Lower leg skin (tissue), 4 donors: Measurements from ENCODE around the gene ST8SIA2. TPM values are rescaled to one million over a fixed set of nuclear protein-coding genes. Genes with fewer than 3 reads are reported as not detected.

Source experiments
- DNase-seq, 2 donors: peaks; one replicate each; pipeline ENCODE4 v3.0.0-alpha.2; 2019; ENCODE audit warnings: low spot score in 2 of 2
- H3K4me3 ChIP-seq: fragments of 200-600 bp; sonication (generic); 2 replicates; pipeline ENCODE4 v1.5.1; 2017; ENCODE audit warnings: mild to moderate bottlenecking, low read depth; ENCODE audit not compliant: poor library complexity, severe bottlenecking
- CTCF ChIP-seq, 3 donors: fragments of 450-650 bp; IDR thresholded peaks; one replicate each; pipeline ENCODE4 v1.5.1; 2016; ENCODE audit warnings: antibody characterized with exemption in 3 of 3, mild to moderate bottlenecking in 3 of 3, moderate library complexity in 2 of 3
- POLR2A ChIP-seq, 2 donors: fragments of 450-650 bp; IDR thresholded peaks; one replicate each; pipeline ENCODE4 v1.6.1; 2016 to 2017; ENCODE audit warnings: antibody characterized with exemption in 2 of 2, mild to moderate bottlenecking in 1 of 2, moderate library complexity in 1 of 2
- WGBS, 2 donors: methylation state at CpG; one replicate each; pipeline ENCODE4 v1.1.5; 2018; 5-methylcytosine and 5-hydroxymethylcytosine counted together
- intact Hi-C: fragments of 100-400 bp; cut with DNase I; formaldehyde crosslinking; loops from one replicate; pipeline ENCODE4 v1.15.0; 2023; ENCODE audit warnings: low total_unique reads
- total RNA-seq, 4 donors: library from RNA; depleted of rRNA; stranded (reverse); fragments of >200 nt; gene quantifications; one replicate each; pipeline ENCODE4 v1.1.0, GENCODE V29; 2016

Gene ST8SIA2
- total RNA-seq, 4 donors from 2014 or later: 0.06 TPM; not detected in 3

GRCh38 chr15:92362001-92362350, 31.7 kb upstream of the ST8SIA2 start:
- WGBS, 2 donors: 70 to 83% methylated on average over 3 of the region's 3 CpGs
- H3K4me3 ChIP-seq: no peak overlapping the region
- intact Hi-C loops: no loop called here
- TF ChIP-seq CTCF (IDR thresholded peaks at IDR 0.05) (no peak), POLR2A (IDR thresholded peaks at IDR 0.05) (no peak)
- no peak for DNase-seq

- DNase-seq: no peak
- whole genome bisulfite sequencing, 2 donors: 33 to 35% methylated on average over 6 of the region's 6 CpGs
Observed at GRCh38 chr15:92365084-92365483, 28.6 kb upstream of the ST8SIA2 start.

GRCh38 chr15:92365906-92366305, 27.8 kb upstream of the ST8SIA2 start:
- DNase-seq: no peak
- WGBS, 2 donors: 67 to 73% methylated on average over 3 of the region's 3 CpGs
- no peak for TF ChIP-seq CTCF (IDR thresholded peaks at IDR 0.05)
- TF ChIP-seq POLR2A (IDR thresholded peaks at IDR 0.05): no peak
- H3K4me3 ChIP-seq: no peak overlapping the region
- intact Hi-C loops: no loop called here

More at GRCh38 chr15:92365084-92365483, 28.6 kb upstream of the ST8SIA2 start:
- H3K4me3 ChIP-seq: no peak overlapping the region
- intact Hi-C loops: no loop called here
- no peak for TF ChIP-seq CTCF (IDR thresholded peaks at IDR 0.05)
- no peak for TF ChIP-seq POLR2A (IDR thresholded peaks at IDR 0.05)

GRCh38 chr15:92366381-92366780, 27.3 kb upstream of the ST8SIA2 start:
- 45 to 59% methylated on average over 5 of the region's 5 CpGs for WGBS, 2 donors
- intact Hi-C loops: no loop called here
- no peak for DNase-seq
- TF ChIP-seq CTCF (IDR thresholded peaks at IDR 0.05) (no peak), POLR2A (IDR thresholded peaks at IDR 0.05) (no peak)
- no peak overlapping the region for H3K4me3 ChIP-seq

GRCh38 chr15:92375057-92375456, 18.6 kb upstream of the ST8SIA2 start:
- TF ChIP-seq CTCF (IDR thresholded peaks at IDR 0.05) (no peak), POLR2A (IDR thresholded peaks at IDR 0.05) (no peak)
- no peak for DNase-seq
- no peak overlapping the region for H3K4me3 ChIP-seq
- WGBS, 2 donors: 77 to 92% methylated on average over 1 of the region's 1 CpG
- intact Hi-C loops: no loop called here

GRCh38 chr15:92376109-92376508, 17.6 kb upstream of the ST8SIA2 start:
- no peak overlapping the region for H3K4me3 ChIP-seq
- no peak for DNase-seq
- intact Hi-C loops: no loop called here
- WGBS, 2 donors: 74 to 79% methylated on average over 3 of the region's 3 CpGs
- TF ChIP-seq CTCF (IDR thresholded peaks at IDR 0.05): no peak
- TF ChIP-seq POLR2A (IDR thresholded peaks at IDR 0.05): no peak
